Inferior parietal cortex (tissue), 1 donor: Measurements from ENCODE around the gene HIPK4.

Experiments
- DNase-seq: peaks from one replicate; pipeline ENCODE4 v3.0.0-alpha.2; 2016; ENCODE audit errors: extremely low spot score

HIPK4 gene

DNA sequence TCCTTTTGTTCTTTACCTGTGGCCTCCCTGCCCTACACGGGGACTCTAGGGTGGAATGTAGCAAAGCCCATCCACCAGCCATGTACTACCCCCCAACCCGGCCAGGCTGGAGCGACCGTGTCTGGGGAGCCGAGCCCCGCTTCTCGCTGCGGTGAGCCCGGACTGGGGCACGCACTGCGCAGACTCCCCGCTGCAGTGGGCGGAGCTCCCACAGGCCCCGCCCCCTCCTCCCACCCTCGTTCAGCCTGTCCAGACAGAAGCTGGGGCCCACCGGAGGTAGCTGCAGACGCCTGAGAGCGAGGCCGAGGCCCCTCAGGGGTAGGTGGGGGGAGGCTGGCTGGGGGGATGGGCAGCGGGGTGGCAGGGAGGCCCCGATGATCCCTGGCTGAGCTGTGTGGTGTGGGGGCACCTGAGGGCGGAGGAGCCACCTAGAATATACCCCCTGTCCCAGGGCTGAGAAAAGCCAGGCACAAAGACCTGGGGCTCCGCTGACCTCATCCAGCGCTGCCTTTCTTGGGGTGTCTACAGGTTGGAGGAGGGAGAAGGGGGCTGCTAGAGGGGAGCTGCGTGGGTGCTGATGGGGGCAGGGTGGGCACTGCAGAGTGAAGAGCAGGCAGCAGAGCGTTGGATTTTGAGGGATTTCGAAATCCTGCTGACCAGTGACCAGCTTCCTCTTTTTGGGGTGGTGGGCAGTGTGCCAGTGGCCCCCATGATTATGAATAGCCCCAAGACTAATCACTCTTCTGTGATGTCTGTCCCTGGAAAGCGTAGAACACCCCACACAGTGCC is 24.2 kb downstream of the HIPK4 start:
- peak; percentile 64 for DNase-seq

DNA sequence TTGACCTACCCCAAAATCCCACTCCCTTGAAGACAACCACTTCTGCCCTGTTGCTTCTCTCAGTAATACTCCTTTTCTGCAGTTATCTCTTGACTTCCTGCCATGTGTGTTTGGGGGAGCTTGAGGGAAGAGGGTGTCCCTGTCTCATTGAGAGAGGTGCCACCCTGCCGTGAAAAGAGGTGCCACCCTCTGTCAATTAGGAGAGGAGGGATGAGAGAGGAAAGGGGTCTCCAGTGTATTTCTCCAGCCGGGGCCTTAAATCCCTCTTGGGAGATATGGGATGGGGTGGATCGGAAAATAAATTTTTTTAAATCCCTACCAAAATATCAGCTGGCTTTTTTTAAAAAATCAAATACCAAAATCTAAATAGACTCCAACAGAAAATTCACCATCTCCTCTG is 25.0 kb downstream of the HIPK4 start:
- no peak for DNase-seq

DNA sequence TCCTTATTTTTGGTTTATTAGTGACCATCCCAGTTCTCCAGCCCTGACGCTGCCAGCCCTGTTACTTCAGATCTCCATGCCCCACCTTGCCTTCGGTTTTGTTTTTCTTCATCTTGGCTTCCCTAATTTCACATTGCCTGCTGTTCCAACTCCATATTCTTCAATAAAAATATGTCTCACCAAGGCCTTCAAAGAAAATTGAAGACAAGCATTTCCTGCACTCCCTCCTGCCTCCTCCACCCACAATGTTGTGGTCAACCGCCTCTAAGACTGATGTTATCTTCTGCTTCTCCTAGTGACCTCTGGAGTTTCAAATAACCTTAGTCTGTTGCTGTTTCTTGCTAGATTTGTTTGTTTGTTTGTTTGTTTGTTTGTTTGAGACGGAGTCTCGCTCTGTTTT is 26.9 kb downstream of the HIPK4 start:
- DNase-seq = no peak

DNA sequence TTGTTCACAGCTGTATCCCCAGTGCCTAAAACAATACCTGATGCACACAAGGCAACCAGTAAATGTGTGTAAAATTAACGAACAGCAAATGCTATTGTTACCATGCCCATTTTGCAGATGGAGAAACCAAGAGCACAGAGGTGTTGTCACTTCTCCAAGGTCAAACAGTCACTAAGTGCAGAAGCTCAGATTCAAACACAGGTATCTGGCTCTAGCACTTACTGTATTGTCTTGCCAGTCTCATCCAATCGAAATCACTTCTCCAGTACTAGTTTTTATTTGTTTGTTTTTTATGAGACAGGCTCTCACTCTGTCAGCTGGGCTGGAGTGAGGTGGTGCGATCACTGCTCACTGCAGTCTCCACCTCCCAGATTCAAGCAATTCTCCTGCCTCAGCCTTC is 27.8 kb downstream of the HIPK4 start:
- no peak for DNase-seq

DNA sequence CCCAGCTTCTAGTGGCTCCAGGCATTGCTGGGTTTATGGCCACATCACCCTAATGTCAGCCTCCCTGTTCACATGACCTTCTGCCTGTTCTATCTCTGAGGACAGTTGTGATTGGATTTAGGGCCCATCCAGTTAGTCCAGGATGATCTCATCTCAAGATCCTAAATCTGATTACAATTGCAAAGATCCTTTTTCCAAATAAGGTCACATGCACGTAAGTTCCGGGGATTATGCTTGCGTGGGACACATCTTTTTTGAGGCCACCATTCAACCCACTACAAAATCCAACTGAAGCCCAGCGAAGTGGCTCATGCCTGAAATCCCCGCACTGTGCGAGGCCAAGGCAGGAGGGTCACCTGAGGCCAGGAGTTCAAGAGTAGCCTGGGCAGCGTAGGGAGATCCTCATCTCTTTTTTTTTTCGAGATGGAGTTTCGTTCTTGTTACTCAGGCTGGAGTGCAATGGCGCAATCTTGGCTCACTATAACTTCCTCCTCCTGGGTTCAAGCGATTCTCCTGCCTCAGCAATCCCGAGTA is 29.2 kb downstream of the HIPK4 start:
- DNase-seq = no peak

DNA sequence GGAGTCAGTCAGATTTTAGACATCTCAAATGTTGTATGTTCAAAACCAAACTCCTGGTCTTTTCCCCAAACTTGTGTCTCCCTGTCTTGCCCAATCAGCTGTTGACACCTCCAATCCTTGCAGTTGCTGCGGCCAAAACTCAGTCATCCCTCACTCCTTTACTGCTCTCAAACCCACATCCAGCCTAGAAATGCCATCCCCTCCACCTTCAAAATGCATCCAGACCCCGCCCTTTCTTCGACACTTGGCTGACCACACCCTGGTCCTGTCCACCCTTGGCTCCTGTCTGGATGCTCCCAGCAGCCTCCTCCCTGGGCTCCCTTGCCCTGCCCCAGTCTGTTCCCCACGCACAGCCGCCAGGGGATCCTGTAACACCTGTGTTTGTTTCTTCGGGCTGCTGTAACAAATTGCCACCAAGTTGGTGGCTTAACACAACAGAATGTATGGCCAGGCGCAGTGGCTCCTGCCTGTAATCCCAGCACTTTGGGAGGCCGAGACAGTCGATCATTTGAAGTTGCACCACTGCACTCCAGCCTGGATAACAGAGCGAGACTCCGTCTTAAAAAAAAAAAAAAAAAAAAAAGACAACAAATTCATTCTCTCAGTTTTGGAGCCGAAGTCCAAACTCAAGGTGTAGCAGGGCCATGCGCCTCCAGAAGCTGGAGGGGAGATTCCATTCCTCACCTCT is 29.8 kb downstream of the HIPK4 start:
- no peak for DNase-seq

DNA sequence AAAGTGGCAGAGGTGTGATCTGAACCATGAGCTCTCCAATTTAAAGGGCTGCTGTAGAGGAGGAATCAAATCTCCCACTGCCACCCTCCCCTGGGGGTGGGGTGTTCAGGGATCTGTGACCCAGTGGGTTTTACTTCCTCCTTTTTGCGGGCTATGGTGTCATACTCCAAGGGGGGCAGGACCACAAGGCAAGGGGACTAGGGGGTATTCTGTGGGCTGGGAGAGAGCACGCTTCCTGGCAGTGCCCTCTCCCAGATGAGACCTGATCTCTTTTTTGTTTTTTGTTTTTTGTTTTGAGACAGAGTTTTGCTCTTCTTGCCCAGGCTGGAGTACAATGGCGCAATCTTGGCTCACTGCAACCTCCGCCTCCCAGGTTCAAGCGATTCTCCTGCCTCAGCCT is 31.2 kb downstream of the HIPK4 start:
- no peak for DNase-seq

DNA sequence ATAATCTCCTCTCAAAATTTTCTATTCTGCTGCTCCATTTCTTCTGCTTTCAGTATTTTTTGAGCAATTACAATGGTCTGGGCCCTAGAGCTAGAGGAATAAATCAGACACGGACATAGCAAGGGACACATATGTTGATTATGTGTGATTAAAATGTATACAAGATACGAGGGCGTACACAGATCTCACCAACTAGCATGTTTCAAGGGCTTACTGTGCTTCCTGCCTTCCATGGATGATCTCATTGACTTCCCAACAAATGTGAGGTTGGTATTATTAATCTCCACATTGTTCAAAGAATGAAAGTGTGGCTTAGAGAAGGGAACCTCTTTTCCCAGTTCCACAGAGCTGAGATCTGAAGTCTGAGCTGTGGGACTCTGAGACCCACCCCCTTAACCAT is 32.3 kb downstream of the HIPK4 start:
- DNase-seq = no peak

DNA sequence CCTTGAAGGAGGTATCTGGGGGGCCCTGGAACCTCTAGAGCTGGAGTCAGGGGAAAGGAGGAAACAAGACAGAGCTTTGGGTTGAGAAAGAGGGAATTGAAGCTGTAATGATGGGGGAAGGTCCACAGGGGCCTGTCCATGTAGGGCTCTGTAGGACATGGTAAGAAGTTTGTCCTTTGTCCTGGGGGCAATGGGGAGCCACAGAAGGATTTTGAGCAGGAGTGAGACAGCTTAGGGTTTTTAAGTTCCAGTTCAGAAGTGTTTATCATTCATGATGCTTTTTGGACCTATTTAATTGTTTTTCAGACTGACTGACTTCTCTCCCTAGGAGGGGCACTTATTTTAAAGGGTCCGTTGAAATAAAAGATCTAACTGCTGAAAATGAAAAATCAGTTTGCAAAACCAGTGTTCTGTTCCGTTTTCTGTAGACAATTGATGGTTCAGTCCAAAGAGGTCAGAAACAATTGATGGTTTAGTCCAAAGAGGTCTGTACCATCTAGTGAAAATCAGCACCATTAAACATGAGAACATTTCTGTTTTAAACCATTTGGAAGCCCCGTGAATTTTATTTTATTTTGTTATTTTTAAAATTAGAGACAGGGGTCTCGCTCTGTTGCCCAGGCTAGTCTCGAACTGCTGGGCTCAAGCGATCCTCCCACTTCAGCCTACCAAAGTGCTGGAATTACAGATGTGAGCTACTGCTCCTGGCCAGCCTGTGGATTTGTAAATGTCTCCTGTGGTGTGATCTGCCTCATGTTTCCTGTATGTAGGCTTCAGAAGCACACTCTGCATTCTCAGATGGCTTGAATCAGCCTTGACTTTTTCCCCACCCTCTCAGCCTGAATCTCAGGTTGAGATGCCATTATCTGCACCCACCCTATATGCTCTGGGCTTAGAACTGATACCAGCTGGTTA is 33.0 kb downstream of the HIPK4 start:
- no peak for DNase-seq

DNA sequence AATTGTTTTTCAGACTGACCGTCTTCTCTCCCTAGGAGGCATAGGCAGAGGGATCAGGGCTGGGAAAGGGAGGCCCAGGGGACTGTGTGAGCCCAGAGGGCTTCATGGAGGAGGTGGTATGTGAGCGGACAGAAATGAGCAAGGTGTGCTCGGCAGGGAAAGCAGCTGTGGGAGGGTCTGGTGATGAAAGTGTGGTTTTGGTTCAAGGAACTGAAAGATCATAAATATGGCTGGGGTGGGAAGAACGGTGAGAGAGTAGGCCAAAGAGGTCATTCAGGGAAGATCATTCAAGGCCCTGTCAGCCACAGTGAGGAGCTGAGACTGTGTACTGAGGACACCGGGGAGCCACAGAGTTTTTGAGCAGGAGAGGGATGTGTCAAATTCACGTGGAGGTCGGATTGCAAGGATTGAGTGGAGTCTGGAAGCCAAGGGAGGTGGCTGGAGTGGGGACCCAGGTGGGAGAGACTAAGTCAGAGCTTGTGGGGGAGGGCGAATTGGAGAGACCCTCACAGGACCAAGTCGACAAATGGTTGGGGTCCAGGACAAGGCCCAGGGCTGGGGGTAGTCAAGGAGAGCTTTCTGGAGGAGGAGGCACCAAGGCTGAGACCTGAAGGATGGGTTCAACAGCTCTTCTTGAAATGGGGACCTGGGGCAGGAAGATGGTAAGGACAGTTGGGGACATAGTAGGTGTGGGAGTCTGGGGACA is 33.9 kb downstream of the HIPK4 start:
- no peak for DNase-seq

DNA sequence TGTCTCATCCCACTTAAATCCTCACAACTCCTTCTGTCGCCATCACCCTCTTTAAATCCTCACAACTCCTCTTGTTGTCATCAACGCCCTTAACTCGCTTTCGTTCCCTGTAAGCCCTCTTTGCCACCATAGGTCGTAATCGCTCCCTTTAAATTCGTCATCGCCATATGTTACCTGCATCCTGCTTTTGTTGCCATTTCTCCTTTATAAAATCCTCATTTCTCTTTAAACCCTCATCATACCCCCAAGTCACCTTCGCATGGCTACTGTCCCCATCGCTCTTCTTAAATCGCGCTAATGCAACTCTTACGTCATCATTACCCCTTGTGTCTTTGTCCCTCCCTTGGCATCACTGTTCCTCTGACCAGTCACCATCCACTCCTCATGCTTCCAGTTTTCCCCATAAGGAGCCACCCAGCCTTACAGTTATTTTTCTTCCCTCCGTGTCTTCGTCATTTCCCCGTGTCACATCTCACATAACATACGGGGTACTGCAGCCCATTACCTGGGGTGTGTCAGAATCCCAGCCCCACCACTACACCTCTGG is 40.9 kb downstream of the HIPK4 start:
- DNase-seq = peak; percentile 42

DNA sequence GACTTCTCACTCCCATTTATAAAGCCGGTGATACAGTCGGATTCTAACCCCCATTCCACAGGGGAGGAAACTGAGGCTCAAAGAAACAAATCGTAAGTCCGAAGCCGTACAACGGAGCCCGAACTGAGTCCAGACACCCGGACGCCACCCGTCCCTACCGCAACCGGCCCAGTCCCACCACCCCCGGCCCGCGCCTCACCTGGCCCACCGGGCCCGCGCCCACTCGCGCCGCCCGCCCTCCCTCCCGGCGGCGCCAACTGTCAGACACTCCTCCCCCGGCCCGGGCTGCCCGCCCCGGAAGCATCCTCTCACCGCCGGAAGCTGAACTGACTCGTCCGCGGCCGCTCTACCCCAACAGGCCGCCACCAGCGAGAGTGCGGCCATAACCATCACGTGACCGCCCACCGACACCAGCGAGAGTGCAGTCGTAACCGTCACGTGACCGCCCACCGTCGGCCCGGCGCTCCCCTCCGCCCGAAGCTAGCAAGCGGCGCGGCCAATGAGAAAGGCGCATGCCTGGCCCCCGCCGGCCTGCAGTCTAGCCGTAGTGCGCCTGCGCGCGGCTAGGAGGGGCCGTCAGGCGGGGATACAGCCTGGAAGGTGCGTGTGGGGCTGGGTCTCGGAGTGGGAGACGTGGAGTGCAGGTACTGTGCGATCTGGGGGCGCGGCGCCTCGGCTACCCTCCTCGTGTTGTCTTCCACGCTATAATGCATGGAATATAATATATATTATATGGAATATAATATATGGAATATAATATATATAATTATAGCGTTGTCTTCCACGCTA is 41.7 kb downstream of the HIPK4 start, which contains the start of the genes C19orf47 and PLD3:
Gene C19orf47 (minus strand): TSS at position 273 of the 789 bp plus-strand sequence. CDS start 6,540 bp downstream, outside the sequence.
Gene PLD3 (plus strand): TSS at position 571 of the 789 bp plus-strand sequence. CDS start 17,789 bp downstream, outside the sequence.
- peak; percentile 98 for DNase-seq

DNA sequence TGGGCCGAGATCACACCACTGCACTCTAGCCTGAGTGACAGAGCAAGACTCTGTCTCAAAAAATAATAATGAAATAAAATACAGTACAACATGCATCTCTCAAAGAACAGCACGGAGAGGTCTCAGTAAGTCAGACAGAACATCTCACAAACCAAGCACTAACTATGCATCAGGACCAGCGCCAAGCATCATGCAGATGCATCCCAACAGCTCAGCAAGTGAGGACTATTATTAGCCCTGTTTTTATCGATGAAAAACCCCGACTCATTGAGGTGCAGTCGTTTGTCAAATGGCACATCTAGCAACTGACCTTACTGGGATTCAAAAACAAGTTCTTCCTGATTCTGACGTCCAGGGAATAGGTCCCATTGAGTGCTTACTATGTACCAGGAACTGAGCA is 45.6 kb downstream of the HIPK4 start:
- DNase-seq = no peak

DNA sequence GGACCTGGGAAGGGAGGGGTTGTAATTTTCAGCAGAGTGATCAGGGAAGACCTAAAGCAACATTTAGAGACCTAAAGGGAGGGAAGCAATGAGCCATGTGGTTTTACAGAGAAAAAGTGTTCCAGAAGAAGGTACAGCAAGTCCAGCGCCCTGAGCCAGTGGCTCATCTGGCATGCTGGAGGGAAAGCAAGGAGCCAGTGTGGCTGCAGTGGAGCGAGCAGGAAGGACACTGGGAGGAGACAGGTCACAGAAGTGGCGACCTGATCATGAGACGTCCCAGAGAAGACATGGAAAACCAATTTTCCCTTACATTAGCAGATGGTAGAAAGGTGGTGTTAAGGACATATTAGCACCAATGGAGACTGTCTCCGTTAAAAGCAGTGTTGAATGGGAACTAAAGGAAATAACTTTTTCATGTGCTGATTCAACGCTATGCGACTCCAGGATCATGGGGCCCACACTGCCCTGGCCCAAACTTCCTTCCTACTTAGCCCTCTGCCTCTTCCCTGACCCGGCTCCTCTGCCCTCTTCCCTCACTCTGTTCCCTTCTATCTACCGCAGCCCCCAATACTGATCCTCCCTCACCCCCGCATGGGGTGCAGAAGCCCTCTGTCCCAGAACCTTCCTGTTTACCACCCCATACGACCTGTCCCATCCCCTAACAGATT is 47.2 kb downstream of the HIPK4 start:
- DNase-seq = no peak

DNA sequence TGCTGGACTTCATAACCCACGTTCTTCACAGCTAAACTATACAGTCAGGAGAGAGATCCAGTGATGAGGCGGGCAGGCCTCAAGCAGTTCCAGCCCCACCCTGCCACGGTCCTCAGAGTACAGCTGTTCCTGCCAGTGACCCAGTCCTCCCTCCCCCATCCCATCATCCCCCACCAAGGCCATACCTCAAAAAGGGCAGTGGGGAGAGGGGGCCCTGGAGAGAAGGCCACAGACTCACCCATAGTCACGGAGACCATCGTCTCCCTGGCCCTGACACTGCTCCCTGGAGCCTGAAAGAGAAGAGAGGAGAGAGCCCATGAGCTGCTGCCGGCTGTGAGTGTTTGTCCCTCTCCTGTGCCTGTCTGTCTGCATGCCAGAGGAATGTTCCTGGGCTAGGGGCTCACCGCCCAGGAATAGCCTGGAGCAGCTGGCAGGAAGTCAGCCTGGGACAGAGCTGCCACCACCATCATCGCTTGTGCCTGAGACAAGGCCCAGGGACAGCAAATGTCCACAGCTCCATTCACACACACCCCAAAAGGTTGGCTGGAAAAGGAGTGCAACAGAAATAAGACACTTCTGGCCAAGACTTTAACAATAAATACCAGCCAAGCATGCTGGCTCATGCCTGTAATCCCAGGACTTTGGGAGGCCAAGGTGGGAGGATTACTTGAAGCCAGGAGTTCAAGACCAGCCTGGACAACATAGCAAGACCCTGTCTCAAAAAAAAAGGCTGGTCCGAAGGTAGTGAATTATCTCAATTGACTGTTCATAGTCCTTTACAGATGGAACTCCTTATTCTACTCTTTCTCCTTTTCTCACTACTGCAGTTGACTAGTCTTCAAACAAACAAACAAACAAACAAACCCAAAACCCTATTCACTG is 48.1 kb downstream of the HIPK4 start:
- no peak for DNase-seq

DNA sequence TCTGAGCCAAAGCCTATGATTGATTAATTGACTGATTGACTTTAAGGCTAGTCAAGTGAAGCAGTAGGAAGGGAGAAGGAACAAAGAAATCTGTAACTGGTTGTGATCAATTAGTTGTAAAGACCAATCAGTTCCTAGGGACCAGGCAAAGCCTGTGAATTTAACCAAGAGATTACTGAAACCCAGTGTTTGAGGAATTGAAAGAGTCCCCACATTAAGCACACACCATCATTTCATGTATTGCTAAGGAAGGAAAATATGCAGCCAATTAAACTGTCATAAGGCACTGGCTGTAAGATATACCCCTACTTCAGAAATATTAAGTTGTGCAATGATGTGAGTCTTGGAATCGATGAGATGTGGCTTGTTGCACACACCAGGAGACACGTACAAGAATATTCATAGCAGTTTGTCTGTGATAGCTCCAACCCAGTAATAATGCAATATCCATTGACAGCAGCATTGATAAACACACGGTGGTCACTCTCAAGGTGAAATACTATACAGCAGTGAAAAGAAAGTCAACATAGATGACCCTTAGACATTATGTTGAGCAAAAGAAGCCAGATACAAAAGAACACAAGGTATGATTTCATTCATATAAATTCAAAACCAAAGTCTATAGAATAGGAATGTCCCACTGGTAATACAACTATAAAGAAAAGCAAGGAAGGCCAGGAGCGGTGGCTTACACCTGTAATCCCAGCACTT is 50.8 kb downstream of the HIPK4 start:
- no peak for DNase-seq

DNA sequence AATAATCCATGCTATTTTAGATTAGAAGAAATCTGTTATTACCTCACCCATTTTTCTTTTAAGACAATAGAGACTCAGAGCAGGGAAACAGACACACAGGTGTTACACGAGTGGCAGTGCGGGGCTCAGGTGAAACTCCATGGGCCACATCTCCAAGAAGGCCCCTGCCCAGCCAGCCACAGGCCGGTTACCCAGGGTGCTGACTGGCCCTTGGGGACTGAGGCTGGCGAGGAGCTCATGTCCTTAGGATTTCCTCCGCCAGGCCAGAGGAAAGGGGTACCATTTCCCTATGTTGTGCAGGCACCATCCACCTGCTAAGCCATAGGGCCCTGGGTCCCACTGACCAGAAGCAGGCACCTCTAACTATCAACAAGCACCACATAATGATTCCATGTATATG is 52.4 kb downstream of the HIPK4 start:
- DNase-seq = no peak

DNA sequence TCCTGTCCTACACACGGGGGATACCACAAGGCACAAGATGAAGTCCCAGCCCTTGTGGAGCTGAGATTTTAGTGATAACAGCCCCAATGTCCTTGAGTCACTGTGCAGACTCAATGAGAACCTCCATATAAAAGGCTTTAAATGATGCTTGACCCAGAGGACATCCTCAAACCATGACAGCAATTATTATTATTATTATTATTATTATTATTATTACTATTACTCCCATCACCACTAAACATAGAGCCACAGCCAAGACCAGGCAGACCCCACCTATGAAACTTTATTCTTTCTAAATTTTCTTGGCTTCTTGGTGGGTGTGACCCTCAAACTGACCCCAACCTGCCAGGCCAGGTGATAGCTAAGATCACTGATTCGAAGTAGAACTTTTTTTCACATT is 52.9 kb downstream of the HIPK4 start:
- no peak for DNase-seq
